HG03159 (cell line): Measurements from ENCODE around the gene TMEM145.

ENCODE experiments used
- ATAC-seq: cut with Tn5 transposase; IDR thresholded peaks from one replicate; pipeline ENCODE4 v1.9.1; 2021; ENCODE audit warnings: mild to moderate bottlenecking, moderate library complexity; ENCODE audit not compliant: unreplicated experiment

Gene TMEM145

DNA sequence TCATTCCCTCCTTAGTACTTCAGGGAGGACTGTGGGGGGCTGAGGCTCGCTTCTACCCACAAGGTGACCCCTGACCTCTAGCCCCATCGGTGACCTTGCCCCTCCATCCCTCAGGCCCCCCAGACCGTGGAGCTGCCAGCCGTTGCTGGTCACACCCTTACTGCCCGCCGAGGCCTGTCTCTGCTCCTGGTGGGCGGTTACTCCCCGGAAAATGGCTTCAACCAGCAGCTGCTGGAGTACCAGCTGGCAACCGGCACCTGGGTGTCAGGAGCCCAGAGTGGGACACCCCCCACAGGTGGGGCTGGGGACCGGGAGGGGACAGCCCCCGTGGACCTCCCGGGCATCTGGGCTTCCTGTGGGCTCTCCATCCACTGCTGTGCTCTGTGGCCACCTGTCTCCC lies 44.2 kb downstream of the TMEM145 start:
- no peak for ATAC-seq

DNA sequence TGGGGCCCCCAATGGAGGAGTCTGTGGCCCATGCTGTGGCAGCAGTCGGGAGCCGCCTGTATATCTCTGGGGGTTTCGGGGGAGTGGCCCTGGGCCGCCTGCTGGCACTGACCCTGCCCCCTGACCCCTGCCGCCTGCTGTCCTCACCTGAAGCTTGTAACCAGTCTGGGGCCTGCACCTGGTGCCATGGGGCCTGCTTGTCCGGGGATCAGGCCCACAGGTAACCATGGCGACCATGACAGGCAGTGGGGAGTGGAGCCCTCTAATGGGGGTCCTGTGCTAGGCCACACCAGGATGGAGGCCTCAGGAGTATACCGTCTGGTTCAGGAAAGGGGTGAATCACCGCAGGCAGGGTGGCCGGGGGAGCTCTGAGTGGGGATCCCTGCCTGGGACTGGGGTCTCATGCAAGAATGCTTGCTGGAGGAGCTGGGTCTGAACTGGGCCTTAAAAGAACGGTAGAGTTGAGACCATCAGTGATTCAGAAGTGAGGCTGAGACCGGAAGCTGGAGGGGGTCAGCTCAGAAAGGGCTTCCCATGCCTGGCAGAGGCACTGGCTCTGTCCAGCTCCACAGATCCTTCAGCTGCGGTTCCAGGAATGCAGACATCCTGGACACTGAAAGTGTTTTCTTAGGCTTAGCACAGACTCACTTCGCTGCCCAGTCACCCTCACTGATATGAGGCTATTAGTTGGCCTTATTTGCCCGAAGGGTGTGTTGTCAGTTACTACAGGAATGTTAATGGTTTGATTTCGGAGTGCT lies 47.9 kb downstream of the TMEM145 start:
- no peak for ATAC-seq

DNA sequence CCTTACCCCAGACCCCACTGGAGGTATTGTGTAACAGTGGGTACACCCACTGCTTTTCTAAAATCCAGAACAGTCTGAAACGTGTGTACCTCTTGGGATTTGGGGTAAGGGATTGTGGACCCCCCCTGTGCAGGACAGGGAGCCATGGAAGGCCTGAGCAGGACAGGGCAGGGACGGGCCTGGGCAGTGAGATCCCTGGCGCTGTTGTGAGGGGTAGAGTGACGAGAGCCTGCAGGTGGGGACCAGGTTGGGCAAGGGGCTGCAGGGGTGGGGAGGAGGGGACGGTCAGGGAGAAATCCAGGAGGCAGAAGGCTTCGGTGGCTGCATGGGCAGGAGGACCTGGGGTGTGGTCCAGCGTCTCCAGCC lies 48.4 kb downstream of the TMEM145 start:
- ATAC-seq = no peak

DNA sequence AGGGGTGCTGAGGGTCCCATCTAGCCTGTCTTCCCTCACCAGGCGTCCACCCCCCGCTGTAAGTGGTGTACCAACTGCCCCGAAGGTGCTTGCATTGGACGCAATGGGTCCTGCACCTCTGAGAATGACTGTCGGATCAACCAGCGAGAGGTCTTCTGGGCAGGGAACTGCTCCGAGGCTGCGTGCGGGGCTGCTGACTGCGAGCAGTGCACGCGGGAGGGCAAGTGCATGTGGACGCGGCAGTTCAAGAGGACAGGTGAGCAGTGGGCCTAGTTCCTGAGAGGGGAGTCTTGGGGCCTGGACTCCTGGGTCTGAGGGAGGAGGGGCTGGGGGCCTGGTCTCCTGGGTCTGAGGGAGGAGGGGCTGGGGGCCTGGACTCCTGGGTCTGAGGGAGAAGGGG lies 49.2 kb downstream of the TMEM145 start:
- ATAC-seq = no peak

DNA sequence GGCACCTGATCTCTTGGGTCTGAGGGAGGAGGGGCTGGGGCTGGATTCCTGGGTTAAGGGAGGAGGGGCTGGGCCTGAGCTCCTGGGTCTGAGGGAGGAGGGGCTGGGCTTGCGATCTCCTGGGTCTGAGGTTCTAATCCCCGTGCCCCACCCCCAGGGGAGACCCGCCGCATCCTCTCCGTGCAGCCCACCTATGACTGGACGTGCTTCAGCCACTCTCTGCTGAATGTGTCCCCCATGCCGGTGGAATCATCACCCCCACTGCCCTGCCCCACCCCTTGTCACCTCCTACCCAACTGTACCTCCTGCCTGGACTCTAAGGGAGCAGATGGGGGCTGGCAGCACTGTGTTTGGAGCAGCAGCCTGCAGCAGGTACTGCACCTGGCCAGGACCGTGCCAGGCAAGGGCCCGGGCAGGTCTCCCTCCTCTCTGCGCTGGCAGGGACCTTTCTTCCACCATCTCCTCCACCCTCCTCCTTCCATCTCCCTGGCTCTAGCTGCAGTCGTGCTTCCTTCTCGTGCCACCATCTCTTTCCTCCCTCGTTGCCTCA lies 49.9 kb downstream of the TMEM145 start:
- no peak for ATAC-seq

DNA sequence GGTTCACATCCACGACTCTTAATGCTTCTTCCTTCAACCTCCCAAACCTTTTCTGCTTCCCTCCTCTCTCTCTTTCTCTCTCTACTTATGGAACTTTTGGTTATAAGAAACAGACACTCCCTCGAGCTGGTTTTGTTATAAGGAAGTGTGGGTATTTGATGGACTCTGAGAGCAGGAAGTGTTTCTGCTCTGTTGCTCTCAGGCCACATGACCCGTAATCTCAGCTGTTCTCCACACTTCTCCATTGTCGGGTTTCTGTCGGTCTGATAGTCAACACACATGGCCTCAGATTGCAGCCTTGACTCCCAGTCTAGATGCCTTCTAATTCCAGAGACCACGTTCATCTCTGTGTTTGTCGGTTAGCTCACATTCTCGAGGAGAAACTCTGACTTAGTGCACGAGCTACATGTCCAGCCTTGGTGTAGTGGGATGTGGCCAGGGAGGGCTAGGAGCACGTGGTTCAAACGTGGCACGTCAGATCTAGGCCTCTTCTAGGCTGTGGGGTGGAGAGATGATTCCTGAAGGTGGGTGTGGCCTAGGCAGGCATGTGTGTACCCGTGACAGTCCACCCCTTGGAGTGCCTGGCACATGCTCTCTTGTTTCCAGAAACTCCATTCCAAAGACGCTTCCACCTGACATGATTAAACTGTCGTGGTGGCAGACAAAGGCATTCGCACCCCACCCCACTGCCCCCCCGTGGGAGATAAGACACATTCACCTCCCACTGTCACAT lies 50.7 kb downstream of the TMEM145 start:
- no peak for ATAC-seq

DNA sequence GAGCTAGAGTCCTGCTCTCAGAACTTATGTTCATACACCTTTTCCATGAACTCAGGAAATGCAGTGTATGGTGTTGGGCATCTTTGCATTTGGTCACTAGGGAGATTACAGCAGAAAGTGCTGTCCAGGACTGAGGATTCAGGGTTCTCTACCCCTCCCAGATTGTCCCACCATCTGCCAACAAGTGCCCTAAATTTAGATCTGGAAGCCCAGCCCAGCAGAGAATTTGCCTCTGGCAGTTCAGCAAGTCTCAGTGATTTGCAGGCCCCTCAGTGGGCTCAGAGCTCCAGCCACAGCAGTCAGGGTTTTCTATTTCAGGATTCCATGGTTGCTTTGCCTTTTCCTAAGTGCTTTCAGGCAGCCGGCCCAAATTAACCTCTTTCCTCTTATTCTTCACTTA lies 53.6 kb downstream of the TMEM145 start:
- no peak for ATAC-seq

DNA sequence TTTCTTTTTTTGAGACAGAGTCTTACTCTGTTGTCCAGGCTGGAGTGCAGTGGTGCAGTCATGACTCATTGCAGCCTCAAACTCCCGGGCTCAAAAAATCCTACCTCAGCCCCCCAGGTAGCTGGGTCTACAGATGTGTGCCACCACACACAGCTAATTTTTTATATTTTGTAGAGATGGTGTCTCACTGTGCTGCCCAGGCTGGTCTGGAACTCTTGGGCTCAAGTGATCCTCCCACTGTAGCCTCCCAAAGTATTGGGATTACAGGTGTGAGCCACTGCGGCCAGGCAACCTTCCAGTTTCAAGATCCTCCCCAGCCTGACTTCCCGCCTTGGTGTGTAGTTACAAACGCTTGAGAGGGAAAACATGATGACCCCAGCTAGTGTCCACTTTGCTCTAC lies 54.8 kb downstream of the TMEM145 start:
- no peak for ATAC-seq

DNA sequence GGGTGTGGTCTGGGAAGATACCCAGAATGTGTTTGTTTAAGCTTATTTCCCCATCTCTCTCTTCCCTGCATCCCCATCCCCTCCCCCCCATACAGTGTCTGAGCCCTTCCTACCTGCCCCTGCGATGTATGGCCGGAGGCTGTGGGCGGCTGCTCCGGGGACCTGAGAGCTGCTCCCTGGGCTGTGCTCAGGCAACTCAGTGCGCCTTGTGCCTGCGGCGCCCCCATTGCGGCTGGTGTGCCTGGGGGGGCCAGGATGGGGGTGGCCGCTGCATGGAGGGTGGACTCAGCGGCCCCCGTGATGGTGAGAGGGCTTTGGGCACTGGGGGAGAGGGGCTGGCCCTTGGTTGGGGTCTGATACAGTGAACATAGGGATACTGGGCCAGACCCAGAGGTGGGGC lies 55.3 kb downstream of the TMEM145 start:
- no peak for ATAC-seq

DNA sequence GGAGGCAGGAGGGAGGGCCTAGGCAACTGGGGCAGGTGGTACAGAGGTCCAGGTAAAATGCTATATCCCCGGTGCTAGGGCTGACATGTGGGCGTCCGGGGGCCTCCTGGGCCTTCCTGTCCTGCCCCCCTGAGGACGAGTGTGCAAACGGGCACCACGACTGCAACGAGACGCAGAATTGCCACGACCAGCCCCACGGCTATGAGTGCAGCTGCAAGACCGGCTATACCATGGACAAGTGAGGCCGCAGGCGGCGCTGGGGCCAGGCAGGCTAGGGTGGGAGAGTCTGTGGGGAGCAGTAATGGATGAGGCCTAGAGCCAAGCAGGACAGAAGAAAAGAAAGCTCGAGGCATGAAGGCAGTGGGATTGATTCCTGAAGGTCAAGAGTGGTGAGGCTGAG lies 55.7 kb downstream of the TMEM145 start:
- ATAC-seq = no peak

DNA sequence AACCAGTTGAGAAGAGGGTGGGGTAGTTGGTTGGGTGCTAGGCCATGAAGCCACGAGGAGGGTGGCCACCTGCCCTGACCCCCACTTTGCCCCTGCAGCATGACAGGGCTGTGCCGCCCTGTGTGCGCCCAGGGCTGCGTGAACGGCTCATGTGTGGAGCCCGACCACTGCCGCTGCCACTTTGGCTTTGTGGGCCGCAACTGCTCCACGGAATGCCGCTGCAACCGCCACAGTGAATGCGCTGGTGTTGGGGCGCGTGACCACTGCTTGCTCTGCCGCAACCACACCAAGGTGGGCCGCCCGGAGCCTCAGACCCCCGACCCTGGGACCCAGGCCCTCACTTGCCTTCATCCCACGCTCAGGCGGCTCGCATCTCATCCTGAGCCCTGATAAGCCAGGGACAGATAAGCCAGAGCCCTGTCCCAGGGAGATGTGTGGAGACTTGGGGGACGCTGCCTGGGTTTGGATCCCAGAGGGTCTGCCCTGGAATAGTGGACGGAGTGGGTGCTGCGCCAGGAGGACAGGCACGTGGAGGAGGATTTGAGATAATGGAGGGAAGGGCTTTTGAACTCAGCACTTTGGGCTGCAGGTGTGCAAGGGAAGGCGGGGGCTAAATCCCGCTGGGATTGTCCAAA lies 56.4 kb downstream of the TMEM145 start:
- no peak for ATAC-seq

DNA sequence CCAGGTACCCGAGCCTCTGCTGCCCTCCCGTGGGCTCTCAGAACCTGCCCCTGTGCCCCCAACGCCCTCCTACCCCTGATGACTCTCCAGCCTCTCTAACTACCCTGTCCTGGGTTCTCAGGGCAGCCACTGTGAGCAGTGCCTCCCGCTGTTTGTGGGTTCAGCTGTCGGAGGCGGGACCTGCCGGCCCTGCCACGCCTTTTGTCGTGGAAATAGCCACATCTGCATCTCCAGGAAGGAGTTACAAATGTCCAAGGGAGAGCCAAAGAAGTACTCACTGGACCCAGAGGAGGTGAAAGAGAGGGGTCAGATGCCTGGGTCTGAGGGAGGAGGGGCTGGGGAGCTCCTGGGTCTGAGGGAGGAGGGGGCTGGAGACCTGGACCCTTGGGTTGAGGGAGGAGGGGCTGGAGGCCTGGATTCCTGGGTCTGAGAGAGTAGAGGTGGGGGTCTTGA lies 57.0 kb downstream of the TMEM145 start:
- no peak for ATAC-seq

DNA sequence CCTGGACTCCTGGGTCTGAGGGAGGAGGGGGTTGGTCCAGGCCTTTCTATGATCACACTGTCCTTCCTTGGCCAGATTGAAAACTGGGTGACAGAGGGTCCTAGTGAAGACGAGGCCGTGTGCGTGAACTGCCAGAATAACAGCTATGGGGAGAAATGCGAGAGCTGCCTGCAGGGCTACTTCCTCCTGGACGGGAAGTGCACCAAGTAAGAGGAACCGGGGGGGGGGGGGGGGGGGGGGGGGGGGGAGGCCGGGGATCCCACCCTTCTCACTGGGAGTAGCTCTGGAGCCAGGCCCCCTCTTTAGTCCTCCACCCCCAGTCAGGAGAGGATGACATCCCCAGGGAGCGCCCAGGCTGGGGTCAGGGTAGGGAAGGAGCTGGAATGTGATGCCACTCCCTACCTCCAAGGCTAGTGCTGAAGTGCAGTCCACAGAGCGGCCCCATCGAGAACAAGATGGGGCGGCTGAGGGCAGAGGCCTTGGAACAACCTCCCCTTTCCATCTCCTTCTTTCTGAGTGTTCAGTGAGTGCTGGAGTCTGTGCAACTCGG lies 57.6 kb downstream of the TMEM145 start:
- ATAC-seq = no peak
